HCT116 (cell line): ENCODE results near the gene SYT7.

Experiments used
- ELF1 ChIP-seq: IDR thresholded peaks from 2 replicates; pipeline ENCODE4 v1.6.1; 2012; ENCODE audit warnings: low read depth, borderline replicate concordance
- EZH2 ChIP-seq: fragments of 200-600 bp; sonication (generic); IDR thresholded peaks from 2 replicates; pipeline ENCODE4 v1.6.1; 2017; ENCODE audit warnings: antibody characterized with exemption, mixed run types
- FOSL1 ChIP-seq: IDR thresholded peaks from 2 replicates; pipeline ENCODE4 v1.6.1; 2012; ENCODE audit warnings: low read depth
- JUND ChIP-seq: IDR thresholded peaks from 2 replicates; pipeline ENCODE4 v1.6.1; 2012
- MAX ChIP-seq: IDR thresholded peaks from 2 replicates; pipeline ENCODE4 v1.6.1; 2012
- POLR2A ChIP-seq: IDR thresholded peaks from 2 replicates; pipeline ENCODE4 v1.7.0; 2011; ENCODE audit warnings: borderline replicate concordance; ENCODE audit not compliant: insufficient read depth, insufficient read length; ENCODE audit errors: extremely low read depth
- POLR2AphosphoS5 ChIP-seq: IDR thresholded peaks from 2 replicates; pipeline ENCODE4 v1.6.1; 2011; ENCODE audit warnings: mild to moderate bottlenecking, low read depth, low read length, moderate library complexity
- REST ChIP-seq: IDR thresholded peaks from 2 replicates; pipeline ENCODE4 v1.6.1; 2012; ENCODE audit warnings: low read depth
- YY1 ChIP-seq: IDR thresholded peaks from 2 replicates; pipeline ENCODE4 v1.6.1; 2011; ENCODE audit warnings: low read length, low read depth, moderate library complexity, mild to moderate bottlenecking; ENCODE audit not compliant: insufficient replicate concordance; ENCODE audit errors: extremely low read depth
- TF ChIP-seq, protein P1 (sequence below), 3 experiments: fragments of 200-600 bp in 1 of 3; sonication (generic) in 1 of 3; IDR thresholded peaks in 2 of 3; conservative IDR thresholded peaks in 1 of 3; 2 replicates each; pipeline ENCODE4 v1.5.1; 2012 to 2017; ENCODE audit warnings: low read depth in 2 of 3, low read length in 2 of 3, antibody characterized with exemption in 1 of 3, borderline replicate concordance in 1 of 3, control low read depth in 1 of 3, mild to moderate bottlenecking in 1 of 3, mixed read lengths in 1 of 3, mixed run types in 1 of 3, moderate library complexity in 1 of 3; ENCODE audit not compliant: insufficient read depth in 1 of 3

DNA sequence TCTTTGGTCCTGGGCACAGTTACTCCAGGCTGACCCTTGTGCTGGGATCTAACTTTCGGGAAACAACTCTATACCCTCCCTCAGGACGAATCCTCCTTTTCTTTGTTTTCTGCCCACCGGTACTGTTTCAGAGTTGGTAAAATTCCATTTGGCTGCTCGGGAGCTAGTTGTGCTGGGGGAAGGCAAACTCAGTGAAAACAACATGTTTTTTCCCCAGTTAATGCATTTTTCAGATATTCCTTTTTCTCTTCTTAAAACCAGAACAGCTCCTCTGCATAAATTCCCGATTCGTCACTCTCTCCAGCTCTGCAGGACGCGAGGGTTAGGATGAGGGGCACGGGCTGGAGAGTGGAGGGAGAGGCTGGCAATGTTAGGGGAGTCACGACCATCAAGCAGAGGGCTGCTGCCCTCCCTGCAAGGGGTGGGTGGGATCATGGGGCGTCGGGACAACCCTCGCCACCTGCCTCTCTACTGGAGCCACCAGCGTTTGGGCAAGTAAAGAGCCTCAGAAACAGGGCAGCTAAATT is 41.0 kb downstream of the SYT7 start:
- TF ChIP-seq YY1, result no peak
- TF ChIP-seq ELF1, result no peak
- no peak for TF ChIP-seq REST
- TF ChIP-seq, protein P1, sequence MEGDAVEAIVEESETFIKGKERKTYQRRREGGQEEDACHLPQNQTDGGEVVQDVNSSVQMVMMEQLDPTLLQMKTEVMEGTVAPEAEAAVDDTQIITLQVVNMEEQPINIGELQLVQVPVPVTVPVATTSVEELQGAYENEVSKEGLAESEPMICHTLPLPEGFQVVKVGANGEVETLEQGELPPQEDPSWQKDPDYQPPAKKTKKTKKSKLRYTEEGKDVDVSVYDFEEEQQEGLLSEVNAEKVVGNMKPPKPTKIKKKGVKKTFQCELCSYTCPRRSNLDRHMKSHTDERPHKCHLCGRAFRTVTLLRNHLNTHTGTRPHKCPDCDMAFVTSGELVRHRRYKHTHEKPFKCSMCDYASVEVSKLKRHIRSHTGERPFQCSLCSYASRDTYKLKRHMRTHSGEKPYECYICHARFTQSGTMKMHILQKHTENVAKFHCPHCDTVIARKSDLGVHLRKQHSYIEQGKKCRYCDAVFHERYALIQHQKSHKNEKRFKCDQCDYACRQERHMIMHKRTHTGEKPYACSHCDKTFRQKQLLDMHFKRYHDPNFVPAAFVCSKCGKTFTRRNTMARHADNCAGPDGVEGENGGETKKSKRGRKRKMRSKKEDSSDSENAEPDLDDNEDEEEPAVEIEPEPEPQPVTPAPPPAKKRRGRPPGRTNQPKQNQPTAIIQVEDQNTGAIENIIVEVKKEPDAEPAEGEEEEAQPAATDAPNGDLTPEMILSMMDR (IDR thresholded peaks at IDR 0.05 in 2 of 3, conservative IDR thresholded peaks at IDR 0.05 in 1 of 3; ENCODE audit: borderline replicate concordance in 1 of 3, insufficient read depth in 1 of 3, low read depth in 2 of 3, low read length in 2 of 3), result no peak
- no peak for TF ChIP-seq POLR2AphosphoS5
- no peak for TF ChIP-seq POLR2A
- no peak for TF ChIP-seq FOSL1
- no peak for TF ChIP-seq JUND
- no peak for TF ChIP-seq MAX
- TF ChIP-seq EZH2, result no peak
